A172 (cell line): Measurements from ENCODE around the gene IQCK. TPM values are rescaled to one million over a fixed set of nuclear protein-coding genes. Genes with fewer than 3 reads are reported as not detected.
"Not testable (repeated sequence)": the region's sequence is repeated elsewhere in the genome, so short reads cannot be mapped to it uniquely, and the experiment has no call there.

Source experiments
- DNase-seq: peaks from one replicate; pipeline ENCODE4 v3.0.0-alpha.2; 2015; ENCODE audit warnings: low spot score
- total RNA-seq: library from RNA; depleted of rRNA; stranded (reverse); fragments of >200 nt; shearing (Covaris generic); gene quantifications from 2 replicates; pipeline ENCODE4 v1.2.3, GENCODE V29; 2014; rRNA removed

Gene IQCK
- 8.4 and 11.7 TPM in 2 replicates for total RNA-seq

DNA sequence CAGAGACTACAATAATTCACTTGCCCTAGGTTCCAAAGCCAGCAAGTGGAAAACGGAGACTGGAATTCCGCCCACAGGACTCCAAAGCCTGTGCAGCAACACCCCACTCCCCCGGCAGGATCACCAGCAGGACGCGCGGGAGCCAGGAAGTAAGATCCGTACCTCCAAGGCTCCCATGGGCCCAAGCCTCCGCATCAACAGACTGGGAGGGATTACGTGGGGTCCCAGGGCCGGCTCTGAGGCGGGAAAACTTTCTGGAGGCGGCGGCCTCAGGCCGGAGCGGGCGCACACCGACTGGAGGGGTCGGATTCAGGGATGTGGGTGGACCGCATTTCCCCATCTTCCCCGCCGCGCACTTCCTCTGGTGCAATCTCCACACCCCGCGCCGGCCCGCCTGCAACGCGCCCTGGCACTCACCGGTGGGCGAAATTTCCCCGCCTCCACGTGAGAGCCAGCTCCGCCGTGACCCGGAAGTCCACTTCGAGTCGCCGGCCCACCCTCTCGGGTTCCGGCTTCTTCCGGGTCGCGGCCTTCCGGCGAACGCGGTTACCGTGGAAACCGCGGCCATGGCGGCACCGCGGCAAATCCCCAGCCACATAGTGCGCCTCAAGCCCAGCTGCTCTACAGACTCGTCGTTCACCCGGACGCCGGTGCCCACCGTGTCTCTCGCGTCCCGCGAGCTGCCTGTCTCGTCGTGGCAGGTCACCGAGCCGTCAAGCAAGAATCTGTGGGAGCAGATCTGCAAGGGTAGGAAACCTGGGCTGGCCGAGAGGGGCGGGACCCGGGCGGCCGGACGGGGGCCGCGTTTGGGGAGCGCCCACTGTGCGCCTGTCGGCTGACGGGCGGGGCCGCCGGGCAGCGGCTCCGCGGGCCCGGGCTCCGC is at the start of gene IQCK, which contains the start of gene KNOP1:
Gene IQCK (plus strand): TSS at position 531 of the 883 bp plus-strand sequence. CDS start 36 bp downstream, at position 567.
Gene KNOP1 (minus strand): TSS at position 487 of the 883 bp plus-strand sequence. CDS start 3,192 bp downstream, outside the sequence.
- DNase-seq: peak; percentile 82

DNA sequence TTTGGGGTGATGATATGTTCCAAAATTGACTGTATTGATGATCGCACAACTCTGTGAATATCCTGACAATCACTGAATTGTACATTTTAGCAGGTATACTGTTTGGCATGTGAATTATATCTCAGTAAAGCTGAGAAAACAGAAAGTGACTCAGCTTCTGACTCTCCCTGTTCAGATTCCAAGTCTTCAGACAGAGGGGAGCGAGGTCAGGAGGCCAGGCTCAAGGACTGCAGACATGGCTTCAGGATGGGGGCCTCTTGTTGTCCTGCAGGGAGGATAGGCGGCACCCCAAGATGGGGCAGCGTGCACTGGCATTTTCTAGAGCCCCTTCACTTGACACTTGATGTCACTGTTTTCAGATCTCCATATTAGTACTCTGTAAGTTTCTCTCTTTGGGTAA is 45.7 kb upstream of the IQCK start:
- no peak for DNase-seq

- no peak for DNase-seq
These were observed 43.6 kb upstream of the IQCK start for GRCh38 chr16:19674485-19674884.

DNA sequence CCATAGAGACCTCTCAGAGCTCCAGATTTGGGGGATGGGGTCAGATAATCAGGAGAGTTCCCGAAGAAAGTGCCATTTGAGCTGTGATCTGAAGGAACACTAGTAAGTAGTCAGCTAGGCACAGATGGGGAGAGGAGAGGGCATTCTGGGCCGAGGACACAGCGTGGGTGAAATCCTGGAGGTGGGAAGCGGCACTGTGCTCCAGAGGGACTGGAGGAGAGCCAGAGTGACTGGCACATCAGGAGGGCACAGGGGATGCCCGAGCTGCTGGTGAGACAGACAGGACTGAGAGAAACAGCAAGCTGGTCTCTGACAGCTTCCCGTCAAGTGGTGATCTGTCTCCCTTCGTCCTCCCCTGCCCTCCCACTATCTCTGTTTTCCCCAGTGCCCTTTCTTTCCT is 40.7 kb upstream of the IQCK start:
- DNase-seq: no peak

DNA sequence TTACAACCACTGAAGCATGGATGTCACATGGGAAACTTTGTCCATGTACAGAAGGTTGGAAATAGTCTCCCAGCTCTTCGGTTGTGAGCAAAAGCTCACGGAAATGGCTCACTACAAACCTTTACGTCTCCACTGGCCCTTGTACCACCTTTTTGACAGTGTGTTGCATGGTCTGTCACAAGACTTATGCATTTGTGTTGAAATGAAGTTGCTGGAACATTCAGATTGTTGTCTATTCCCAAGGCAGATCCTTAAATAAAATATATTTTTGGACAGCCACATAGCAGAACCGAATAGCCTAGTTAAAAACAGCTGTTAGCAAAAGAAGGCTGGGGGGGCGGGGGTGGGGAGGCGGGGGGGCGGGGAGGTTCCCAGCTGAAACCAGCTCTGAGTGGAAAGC is 39.3 kb upstream of the IQCK start:
- DNase-seq: no peak

GRCh38 chr16:19679281-19679680 is 38.8 kb upstream of the IQCK start:
- not testable (repeated sequence) for DNase-seq

DNA sequence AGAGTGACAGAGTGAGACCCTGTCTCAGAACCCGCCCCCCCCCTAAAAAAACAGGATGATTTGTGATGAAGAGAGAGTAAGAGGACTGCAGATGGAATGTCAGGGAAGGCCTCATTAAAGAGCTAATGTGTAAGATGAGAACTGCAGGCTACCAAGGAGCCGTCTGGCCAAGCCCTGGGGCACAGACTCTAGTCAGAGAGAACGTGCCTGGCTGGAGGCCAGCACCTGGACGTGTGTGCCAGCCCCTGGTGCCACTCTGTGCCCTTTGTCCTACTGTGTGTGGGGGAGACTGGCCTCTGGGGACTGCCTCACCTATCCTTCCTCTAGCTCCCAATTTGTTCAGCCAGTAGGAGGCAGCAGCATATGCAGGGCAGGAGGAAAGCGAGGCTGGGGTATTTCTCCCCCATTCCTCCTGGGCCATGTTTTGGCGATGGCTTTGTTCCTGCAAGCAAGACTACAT is 37.2 kb upstream of the IQCK start:
- no peak for DNase-seq

DNA sequence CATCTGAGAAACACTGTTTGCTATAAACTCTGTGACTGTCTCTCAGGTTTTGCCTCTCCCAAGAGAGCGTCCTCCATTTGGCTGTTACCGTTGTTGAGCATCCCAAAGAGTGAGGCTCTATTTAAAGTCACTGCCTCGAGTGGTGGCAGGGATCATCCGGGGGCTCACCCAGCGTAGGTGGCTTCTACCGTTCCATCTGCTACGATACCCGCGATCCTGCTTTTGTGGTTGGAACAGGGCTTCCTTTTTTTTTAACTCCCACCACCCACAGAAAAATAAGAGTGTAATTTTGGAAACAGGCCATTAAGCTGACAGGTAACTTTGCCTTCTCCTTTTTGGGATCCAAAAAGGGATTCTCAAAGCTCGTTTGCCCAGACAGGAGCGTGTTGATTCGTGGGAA is 36.4 kb upstream of the IQCK start:
- no peak for DNase-seq

- no peak for DNase-seq
These were observed 34.4 kb upstream of the IQCK start for GRCh38 chr16:19683453-19684236.

DNA sequence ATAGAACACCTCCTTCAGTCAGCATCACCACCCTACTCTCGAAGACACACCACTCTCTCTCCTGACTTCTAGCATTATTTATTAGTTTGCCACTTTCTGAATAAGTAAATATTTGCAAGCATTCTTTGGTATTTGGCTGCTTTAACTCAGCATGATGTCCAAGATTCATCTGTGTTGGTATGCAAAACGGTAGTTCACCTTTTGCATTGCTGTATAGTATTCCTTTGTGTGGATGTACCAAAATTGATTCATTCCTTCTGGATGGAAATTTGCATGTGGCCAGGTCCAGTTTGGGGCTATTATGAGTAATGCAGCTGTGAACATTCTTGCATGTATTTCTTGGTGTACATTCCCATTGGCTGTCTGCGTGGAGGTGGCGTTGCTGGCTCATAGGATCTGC is 32.9 kb upstream of the IQCK start:
- DNase-seq: no peak

DNA sequence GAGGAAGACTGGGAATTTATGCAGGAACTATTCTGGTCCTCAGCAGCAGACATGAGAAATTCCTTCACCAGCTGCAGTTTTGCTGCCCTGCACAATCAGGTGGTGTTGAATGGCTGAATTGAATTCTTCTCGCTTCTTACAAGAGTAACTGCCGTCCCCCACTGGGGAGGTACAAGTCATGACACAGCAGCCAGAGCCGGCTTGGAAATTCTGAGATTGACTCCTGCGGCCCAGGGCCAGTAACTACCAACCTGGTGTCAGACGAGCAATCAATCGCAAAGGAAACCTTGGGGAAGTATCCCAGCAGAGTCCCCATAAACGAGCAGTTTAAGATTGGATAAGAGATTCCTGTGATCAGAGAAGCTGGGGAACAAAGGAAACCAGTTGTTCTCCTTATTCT is 30.8 kb upstream of the IQCK start:
- no peak for DNase-seq

DNA sequence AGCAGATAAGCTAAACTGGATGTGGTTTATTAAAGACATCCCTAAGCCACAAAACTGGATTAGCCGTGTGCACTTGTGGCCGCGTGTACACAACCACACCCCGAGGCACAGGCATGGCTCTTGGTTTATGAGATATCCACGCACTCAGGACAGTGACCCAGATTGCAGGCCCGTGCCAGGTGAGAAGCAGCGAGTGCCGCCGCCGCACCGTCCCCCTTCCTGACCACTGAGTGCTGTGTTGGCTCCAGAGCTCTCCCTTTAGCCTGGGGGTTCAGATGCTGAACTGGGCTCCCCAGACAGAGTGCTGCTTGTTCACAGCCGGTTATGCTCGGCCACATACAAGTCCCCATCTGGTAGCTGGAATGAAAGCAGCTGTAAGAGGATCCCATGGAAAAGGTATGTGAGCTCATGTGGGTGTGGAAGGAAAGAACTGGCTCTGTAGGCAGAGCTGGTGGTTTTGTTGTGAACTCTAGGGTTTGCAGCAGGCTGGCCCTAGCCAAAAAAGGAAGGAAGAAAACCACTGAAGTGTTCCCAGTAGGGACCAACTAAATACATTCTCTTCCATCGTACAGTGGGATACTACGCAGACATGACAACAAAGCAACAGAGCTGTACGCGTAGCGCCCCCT is 29.6 kb upstream of the IQCK start:
- no peak for DNase-seq

DNA sequence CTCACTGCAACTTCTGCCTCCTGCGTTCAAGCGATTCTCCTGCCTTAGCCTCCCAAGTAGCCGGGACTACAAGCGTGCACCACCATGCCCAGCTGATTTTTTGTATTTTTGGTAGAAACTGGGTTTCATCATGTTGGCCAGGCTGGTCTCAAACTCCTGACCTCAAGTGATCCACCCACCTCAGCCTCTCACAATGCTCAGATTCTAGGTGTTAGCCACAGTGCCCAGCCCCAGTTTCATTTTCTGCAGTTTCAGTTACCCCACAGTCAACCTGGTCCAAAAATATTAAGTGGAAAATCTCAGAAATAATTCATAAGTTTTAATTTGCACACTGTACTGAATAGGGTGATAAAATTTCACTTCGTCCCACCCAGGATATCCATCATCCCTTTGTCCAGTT is 28.7 kb upstream of the IQCK start:
- DNase-seq: no peak

- DNase-seq: no peak
These were observed 27.9 kb upstream of the IQCK start for GRCh38 chr16:19690196-19690595.

DNA sequence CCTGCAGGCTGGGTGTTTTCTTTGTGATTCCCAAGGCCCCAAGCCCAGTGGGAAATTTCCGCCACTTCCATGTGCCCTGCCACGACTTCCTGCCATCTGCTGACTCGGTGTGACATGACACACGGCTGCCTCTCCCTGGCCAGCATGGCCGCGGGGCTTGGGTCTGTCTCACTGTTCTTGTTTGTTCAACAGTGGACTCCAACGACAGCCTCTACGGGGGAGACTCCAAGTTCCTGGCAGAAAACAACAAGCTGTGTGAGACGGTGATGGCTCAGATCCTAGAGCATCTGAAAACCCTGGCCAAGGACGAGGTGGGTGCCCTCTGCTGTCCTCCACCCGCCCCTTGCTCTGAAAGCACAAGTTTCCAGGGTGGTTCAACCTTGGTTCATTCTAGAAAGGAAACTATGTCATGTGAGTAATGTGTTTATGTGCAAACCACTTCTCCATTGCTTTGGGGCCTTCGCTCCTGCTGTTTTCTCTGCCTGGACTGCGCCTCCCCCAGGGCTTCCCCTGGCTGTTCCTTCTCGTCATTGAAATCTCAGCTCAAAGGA is 26.8 kb upstream of the IQCK start:
- DNase-seq: peak; percentile 41

GRCh38 chr16:19694989-19695388 is 23.1 kb upstream of the IQCK start:
- no peak for DNase-seq

DNA sequence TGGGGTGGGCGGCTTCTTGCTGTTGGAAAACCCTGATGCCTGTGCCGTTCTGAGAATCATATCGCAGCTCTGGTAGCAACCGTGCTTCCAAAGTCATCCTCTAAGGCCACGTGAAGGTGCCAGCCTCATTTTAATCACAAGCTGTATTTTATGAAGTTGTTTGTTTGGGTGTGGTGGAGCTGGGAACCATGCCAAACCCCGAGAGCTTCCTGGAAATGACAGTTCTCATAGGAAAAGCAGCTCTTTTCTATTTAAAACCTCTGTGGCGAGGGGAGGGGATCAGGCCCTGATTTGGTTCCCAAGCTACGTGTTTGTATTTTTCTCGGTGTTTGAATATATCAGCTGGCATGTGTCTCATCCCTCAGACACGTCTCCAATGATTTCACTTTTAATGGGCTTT is 21.7 kb upstream of the IQCK start:
- DNase-seq: peak; percentile 97

GRCh38 chr16:19696961-19697360 is 21.1 kb upstream of the IQCK start:
- DNase-seq: no peak

DNA sequence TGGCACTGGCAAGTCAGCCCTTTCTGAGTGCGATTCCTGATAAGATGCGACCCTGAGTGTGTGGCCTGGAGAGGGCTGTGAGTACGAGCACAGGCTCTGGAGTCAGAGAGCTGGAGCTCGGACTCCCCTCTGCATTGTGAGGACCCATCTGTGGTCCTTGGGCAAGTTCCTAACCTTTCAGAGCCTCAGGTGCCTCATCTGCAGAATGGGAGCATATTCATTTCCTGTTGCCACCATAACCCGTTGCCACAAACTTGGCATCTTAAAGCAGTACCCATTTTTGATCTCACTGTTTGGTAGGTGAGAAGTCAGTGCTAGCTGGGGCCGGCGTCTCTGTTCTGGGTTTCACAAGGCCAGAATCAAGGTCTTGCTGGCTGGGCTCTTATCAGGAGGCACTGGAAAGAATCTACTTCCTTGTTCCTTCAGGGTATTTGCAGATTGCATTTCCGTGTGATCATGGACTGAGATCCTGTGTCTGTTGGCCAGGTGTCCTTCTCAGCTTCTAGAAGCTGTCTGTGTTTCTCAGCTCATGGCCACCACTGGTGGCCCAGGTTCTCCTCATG is 20.2 kb upstream of the IQCK start:
- DNase-seq: no peak

- peak; percentile 34 for DNase-seq
These were observed 19.3 kb upstream of the IQCK start for GRCh38 chr16:19698480-19699465.
